GM21576 (cell line): ENCODE data around the gene MPO.

Source experiments
- ATAC-seq: cut with Tn5 transposase; IDR thresholded peaks from one replicate; pipeline ENCODE4 v1.9.1; 2021; ENCODE audit warnings: mild to moderate bottlenecking, moderate library complexity; ENCODE audit not compliant: unreplicated experiment

Gene MPO

DNA sequence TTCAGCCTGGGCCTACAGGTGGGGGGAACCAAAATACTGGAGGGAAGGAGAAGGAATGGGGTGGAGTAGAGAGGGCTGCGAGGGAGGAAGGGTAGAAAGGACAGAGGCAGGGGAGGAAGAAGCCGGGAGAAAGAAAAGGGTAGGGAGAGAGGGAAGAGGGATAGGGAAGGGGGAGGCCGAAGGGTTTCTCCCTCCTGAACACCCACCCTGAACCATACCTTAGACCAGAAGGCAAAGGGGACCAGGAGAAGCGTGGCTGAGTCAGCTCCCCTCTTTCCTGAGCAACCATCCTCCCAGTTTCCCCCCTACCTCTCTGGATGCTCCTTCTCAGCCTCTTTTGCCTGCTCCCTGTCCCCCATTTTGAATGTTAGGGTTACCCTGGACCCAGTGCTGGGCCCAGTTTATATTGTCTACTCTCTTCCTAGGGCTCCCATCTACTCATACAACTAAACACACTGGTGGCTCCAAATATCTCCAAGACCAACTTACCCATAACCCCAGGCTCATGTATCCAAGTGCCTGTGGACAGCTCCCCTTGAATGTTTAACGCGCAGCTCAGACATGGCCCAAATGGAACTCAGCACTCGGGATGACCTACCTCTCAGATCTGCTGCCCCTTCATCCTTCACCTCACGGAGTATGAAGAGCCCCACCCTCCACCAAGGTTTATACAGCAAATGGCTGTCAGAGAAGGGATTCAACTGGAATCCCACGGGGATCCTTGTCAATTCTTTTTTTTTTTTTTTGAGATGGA lies 40.0 kb upstream of the MPO start:
- ATAC-seq, result no peak

DNA sequence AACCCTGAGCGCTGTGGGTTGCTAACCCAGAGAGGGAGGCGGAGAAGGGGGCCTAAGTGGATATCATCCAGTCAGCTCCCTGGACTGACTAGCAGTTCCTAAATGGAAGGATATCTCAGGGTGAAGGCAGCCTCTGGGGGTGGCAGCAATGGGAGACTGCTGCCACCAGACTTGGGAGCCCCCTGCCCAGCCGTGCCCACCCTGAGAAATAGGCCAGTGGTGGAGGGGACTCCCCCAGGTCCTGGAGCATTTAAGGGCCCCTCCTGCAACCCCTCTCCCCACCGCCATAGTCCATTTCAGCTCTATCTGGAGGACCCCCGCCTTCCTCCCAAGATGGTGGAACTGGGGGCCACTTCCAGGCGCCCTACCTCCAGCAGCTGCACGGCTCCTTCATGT lies 39.4 kb upstream of the MPO start:
- no peak for ATAC-seq

DNA sequence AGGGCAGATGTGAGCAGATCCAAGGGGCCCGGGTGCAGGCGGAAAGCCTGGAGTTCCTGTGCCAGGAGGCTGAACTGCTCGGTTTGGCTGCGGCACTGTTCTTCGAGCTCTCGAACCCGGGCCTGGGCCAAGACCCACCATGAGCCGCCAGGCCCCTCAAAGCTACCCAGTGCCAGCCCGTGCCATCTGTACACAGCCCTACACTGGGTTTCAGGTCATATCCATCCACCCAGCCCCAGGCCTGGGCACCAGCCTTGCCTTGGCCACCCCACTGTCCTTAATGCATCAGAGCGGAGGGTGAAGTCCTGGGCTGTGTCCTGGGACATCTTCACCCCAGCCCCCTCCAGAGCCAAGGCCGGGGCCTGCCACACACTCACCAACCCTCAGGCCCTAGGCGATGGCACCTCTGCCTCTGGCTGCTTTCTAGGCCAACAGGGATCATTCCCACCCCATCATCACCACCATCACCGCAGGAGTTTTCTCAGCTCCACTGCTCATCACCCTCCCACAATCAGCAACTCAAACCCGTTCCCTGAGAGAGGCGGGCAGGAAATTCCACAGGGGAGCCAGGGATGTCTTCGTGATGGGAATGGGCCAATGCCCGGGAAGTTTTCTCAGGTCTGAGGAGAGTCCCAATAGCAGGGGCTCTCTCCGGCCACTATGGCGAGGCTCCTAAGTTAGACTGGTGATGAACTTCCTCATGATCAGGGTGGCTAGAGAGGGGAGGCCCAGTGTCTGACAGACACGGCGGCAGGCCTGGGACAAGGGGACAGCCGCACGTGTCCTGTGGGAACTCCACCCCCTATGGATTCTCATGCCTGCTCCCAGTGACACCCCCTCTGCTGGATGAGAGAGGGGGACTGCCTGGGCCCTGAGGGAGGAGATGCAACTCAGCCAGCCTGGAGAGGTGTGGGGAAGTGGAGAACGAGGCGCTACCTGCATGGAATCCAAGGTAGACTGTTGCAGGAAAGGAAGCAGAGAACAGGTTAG lies 38.7 kb upstream of the MPO start:
- ATAC-seq, result no peak

DNA sequence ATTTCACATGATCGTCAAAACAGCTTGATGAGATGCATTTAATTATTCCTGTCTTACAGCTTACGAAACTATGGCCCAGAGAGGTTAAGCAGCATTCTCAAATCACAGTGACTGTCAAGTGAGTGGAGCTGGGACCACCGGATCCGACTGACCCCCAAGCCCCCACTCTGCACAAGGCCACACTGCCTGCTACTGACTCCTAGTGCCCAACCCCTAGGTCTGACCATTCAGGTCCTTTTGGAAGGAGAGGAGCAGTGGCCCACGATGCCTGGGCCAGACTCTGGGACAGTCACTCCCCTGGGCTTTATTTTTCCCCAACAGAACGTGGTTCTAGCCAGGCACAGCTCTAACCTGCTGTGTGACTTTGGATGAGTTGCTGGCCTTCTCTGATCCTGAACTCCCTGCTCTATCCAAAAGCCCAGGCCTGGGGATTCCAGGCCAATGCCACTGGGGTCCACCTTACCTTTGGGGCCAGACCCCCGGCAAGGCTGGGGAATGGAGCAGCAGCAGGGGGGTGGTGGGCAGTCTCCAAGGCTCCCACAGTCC lies 38.0 kb upstream of the MPO start:
- ATAC-seq, result no peak

DNA sequence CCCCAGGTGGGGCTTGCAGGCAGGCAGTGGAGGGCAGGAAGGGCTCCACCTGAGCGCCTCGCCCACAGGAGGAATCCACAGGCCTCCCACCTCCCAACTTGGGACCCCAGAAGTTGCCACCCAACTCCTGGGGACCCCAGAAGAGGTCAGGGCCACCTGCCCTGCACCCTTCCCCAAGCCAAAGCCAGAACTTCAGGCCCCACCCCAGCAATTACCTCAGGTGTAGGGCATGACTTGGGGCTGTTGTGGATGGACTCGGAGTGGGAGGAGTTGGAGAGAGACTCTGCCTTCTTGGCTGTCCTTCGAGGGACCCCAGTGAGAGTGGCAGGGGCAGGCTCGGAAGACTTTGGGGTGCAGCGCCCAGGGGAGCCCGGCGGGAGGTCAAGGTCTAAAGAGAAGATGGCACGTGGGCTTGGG lies 37.3 kb upstream of the MPO start:
- no peak for ATAC-seq

DNA sequence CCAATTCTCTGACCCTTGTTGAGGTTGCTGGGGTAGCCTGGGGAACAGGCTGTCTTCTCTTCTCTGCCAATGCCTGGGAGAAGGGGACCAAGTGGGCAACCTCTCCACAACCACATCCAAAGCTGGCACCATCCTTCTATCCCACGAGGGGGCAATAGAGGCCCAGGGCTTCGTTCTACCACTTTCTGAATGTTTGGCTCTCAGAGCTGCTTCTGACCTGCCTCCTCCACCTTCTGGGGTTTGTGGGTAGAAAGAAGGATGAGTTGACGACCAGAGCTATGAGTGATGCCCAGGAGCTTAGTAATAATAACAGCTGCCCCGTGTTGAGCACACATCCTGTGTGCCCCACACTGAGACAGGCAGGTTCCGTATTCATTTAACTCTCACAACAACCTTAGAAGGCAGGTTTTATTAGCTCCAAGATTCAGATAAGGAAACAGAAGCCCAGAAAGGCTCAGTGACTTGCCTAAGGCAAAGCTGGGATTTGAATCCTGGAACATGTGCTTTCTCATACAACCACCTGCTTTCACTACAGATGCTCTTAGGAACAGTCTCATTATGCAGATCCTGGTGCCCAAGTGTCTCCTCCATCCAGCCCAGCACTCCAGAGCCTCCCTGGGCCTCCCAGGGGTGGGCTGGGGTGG lies 36.8 kb upstream of the MPO start:
- ATAC-seq, result no peak

DNA sequence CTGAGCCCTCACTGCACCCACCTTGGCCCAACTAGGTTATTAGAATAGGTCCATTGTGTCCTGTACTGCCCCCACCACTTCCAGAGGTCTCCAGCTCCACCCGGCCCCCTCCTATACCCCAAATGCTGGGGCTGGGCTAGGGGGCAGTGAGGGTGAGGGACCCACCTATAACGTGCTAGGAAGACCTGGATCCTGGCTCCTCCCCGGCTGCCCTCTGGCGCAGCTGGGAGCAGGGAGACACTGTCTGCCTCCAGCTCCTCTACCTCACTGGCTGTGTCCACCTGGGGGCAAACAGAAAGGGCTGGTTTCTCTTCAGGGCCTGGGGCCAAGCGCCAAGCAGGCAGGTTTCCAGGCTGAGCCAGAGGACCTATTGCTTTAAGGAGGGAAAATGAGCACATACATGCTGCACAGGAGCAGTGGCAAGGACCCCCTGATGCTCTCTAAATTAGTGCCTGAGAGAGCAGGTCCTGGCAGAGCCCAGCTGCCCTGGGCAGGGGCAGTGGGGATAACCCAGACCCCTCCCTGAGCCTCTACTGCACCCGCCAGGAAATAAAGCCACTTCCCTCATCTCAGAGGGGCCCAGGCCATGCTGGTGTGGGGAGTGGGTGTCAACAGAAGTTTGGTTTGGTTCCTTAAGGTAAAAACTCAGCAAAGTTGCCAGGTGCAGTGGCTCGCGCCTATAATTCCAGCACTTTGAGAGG lies 35.7 kb upstream of the MPO start:
- no peak for ATAC-seq

DNA sequence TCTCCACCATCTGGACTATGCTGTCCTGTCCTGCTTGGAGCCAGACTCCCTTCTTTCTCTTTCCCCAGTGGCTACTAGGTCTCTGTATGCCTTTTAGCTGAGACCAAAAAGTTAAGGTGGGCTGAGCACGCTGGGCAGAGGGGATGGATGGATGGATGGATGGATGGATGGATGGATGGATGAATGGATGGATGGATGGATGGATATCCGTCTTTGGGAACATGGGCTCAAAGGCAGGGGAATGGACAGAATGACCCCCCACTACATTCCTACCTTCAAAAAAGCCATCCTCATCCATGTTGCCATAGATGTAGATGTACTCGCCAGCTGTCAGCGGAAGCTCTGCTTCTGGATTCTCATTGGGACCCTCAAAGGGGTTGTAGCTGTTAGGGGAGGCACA lies 35.0 kb upstream of the MPO start:
- no peak for ATAC-seq

DNA sequence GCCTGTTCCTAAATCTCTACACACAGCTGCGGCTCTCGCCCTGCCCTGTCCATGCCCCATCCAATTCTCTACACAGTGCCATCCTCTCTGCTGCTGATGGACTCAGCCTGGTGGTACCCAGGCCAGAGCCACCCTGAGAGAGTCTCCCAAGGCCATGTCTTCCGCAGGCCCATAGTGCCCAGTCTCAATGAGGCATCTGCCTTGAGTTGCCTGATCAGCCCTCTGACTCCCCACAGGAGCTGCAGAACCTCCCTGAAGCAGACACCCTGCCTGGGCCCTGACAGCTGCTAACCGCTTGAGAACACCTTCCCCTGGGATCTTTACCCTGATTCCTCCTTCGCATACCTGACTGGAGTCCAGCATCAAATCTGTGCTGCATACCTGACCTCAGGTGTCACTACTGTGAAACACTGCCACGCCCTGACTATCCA lies 34.6 kb upstream of the MPO start:
- ATAC-seq, result no peak

DNA sequence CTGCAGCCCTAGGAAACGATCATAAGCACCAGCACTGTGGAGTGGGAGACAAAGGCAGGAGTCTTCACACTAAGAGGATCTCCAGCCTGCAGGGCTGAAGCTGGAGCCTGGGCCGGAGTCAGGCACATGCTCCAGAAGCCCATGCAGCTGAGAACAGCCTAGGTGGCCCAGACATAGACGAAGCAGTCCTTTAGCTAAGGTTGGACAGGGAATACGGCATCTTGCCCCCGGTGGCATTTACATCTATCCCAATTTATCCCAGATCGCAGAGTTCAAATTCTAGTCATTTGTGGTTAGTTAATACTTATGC lies 33.9 kb upstream of the MPO start:
- no peak for ATAC-seq

DNA sequence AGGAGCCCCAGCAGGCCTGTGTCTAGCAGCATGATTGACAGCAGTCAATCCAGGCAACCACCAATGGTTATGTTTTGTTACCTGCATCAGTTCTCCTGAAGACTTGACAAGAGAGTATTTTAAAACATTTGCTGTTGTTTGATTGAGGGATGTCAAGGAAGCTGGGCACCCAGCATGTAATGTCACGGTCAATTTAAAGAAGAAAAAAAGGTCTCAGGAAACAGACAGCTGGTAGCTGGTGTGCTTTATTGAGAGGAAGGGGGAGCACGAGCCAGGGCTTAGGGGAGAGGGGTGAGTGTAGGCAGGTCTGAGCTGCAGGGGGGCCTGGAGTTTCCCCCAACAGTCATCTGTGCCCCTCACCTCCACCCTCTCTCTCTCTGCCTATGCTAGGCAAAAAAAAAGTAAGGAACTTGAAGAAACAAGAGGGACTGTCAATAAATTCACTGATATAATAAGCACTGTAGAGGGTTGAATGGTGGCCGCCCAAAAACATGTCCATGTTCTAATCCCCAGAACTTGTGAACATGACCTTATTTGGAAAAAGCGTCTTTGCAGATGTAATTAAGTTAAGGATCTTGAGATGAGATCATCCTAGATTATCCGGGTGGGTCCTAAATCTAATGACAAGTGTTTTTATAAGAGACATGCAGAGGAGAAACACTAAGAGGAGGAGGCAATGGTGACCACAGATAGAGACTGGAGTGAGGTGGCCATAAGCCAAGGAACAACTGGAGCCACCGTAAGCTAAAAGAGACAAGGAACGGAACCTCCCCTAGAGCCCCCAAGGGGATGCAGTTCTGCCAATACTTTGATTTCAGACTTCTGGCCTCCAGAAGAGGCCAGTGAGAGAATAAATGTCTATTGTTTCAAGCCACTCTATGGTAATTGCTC lies 33.3 kb upstream of the MPO start:
- no peak for ATAC-seq

DNA sequence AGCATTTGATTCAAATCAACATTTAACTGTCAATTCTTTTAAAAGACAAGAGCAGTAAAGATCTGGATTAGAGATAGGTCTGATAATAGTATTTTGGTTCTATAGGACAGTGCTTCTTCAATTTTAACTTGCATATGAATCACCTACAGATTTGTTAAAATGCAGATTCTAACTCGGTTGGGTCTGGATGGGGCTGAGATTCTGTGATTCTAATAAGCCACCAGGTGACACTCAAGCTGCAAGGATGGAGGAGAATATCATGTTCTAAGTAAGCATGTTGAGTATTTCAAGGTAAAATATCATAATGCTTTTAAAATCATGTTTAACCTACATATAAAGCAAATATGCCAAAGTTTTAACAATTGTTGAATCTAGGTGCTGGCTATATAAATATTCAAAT lies 32.1 kb upstream of the MPO start:
- no peak for ATAC-seq

DNA sequence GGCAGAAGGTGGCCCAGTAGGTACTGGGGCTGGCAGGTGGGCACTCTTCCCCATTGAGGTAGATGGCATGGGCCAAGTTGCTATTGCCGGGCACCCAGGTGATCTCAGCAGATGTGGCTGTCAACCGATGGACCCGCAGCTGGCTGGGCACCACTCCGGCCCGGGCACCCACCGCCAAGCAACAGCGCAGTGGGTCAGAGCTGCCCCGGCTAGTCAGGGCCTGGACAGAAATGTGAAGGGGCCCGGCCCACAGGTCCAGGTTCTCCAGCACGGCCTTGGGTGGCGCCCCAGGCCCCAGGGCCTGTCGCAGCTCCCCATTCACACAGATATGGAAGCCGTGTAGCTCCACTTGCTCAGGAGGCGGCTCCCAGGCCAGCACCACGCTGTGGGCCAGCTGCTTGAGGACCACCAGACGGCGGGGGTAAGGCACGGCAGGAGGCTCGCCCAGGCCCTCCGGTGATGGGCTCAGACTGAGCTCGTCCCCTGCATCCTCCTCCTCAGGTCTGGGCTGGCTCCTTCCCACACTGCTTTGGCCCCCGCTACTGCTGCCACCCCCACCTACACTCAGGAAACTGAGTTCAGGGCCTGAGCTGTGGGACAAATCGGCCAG lies 31.4 kb upstream of the MPO start:
- no peak for ATAC-seq

DNA sequence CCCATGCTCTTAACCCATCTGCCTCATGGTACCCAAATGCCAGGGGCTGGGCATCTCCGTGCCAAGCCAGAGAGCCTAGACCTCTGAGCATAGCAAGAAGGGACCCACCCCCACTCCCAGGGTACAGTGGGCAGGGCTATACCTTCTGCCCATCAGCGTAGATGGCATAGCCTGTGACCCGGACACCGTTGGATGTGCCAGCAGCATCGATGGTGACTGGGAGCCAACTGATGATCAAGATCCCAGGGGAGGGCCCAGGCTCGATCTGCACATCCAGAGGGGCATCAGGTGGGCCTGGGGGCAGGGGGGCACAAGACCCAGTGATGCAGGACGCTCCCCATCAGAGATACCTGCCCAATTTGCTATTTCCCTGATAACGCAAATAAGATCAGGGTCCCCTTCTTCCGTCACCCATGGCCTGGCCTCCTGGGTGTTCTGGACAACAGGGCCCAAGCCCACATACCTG lies 30.7 kb upstream of the MPO start:
- no peak for ATAC-seq

DNA sequence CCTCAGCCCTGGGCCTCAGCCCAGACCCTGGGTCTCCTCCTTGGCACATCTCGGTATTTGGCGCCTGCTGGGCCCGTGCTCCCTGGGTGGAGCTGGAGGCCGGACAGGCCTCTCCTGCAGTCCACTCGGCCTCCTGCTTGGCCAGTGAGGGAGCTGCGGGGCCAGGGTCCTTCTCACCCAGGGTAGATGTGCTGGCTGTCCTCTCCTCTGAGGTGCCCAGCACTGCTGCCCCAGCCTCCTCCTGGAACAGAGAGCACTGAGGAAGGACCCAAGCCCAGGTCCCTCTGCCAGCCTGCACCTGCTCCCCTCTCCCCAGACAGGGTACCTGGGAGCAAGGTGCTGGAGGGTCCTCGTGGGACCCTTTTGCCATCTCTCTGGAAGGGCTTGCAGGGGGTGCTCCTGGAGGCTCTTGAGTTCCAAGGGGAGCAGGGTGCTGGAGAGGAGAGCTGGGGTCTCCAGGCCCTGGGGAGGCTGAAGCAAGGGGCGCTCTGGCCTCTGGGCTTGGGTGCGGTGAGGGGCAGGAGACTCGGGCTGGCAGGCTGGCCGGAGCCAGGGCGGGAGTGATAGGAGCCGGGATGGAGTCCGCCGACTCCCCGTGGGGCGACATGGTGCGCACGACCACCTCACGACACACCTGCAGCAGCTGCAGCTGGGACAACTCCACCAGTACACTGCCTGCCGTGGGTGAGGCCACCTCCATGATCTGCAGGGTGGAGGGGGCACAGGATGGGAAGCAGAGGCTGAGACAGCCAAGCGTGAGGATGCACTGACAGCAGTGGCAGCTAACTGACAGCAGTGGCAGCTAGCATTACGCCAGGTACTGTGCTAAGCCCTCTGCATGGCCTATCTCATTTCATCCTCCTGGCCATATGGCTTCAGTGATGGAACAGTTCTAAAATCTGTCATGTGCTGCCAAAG lies 30.0 kb upstream of the MPO start:
- ATAC-seq, result no peak

DNA sequence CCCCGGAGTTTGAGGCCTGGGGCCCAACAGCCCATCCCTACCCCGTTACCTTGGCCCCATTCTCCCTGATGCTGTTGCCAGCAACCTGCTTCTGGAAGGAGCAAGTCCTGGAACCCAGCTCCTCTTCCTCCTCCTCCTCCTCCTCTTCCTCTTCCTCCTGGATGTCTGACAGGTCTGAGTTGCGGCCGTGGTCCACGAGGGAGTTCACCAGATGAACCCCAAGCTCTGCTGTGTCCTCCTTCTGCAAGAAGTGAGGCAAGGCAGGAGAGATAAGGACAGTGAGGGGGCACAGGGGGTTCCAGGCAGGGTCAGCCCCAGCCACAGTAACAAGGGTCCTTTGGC lies 29.2 kb upstream of the MPO start:
- no peak for ATAC-seq

DNA sequence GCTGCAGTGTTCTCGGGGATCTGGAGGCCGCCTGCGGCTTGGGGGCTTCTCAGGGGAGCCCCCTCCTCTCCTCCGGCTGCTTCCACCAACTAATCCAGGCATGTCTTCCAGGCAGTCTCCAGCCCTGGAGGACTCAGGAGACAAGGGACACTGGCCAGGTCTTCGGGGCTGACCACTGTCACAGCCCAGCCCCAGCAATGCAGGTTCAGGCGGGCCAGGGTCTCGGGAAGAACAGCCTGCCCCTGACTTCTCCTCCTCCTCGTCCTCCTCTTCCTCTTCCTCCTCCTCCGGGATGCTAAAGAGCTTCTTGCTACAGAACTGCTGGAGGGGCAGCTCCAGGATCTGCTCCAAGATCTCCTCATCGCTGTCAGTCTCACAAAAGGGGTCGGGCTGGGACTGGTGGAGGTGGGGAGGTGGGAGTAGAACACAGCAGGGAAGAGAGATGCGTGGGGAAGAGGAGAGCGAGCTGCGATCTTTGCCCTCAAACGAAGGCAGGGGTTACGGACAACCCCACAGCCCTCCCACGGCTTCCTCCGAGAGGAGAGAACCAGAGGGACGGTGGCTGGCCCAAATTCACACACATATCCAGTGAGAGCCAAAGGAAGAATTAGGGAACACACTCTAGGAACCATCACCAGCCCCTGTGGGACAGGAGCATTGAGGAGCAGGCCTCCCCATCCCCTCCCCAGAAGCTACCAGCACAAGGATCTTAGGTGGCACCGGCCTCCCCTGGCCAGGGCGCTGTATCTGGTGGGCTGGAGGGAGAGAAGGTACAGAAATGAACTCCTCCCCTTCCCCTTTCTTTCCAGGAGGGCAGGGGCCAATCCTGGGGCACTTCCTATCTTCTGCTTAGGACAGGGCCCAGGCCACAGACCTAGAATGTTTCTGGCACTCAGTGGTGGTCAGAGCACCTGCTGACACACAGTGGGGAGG lies 28.5 kb upstream of the MPO start:
- no peak for ATAC-seq
